BE2C (cell line): Measurements from ENCODE around the gene DENND2A.

Experiments
- DNase-seq: peaks from one replicate; pipeline ENCODE4 v3.0.0-alpha.2; 2020
- H3K27me3 ChIP-seq: fragments of 250-450 bp; sonication (Bioruptor Pico); 2 replicates; pipeline ENCODE4 v1.5.1; 2020; ENCODE audit warnings: mild to moderate bottlenecking
- H3K36me3 ChIP-seq: fragments of 250-450 bp; sonication (Bioruptor Pico); 2 replicates; pipeline ENCODE4 v1.5.1; 2020; ENCODE audit warnings: mild to moderate bottlenecking
- H3K4me1 ChIP-seq: fragments of 250-450 bp; sonication (Bioruptor Pico); 2 replicates; pipeline ENCODE4 v1.5.1; 2020
- H3K4me3 ChIP-seq: 2 replicates; pipeline ENCODE4 v1.5.1; 2011; ENCODE audit warnings: low read depth, low read length
- H3K9me3 ChIP-seq: fragments of 250-450 bp; sonication (Bioruptor Pico); 2 replicates; pipeline ENCODE4 v1.5.1; 2020
- TF ChIP-seq, protein P1 (sequence below): IDR thresholded peaks from 2 replicates; pipeline ENCODE4 v1.5.1; 2012; ENCODE audit warnings: mild to moderate bottlenecking, low read depth, low read length

Gene DENND2A

DNA sequence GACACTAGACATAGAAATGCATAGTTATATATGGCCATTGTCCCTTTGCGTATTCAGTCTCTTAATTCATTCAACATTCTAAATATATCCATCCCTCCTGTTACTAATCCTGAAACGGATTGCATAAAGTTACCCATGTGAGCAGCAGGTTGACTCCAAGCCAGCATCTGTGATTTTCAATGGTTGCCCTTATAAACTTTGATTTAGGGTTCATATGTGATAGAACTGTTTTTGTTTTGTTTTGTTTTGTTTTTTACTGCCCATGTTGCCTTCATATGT is 13.4 kb upstream of the DENND2A start:
- TF ChIP-seq, protein P1, sequence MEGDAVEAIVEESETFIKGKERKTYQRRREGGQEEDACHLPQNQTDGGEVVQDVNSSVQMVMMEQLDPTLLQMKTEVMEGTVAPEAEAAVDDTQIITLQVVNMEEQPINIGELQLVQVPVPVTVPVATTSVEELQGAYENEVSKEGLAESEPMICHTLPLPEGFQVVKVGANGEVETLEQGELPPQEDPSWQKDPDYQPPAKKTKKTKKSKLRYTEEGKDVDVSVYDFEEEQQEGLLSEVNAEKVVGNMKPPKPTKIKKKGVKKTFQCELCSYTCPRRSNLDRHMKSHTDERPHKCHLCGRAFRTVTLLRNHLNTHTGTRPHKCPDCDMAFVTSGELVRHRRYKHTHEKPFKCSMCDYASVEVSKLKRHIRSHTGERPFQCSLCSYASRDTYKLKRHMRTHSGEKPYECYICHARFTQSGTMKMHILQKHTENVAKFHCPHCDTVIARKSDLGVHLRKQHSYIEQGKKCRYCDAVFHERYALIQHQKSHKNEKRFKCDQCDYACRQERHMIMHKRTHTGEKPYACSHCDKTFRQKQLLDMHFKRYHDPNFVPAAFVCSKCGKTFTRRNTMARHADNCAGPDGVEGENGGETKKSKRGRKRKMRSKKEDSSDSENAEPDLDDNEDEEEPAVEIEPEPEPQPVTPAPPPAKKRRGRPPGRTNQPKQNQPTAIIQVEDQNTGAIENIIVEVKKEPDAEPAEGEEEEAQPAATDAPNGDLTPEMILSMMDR: no peak
- H3K4me1 ChIP-seq: no peaks in the 10 kb centered on the region; the same call in 1 of the 2 replicates
- no peaks in the 10 kb centered on the region for H3K27me3 ChIP-seq

GRCh38 chr7:140653319-140654108 is 12.9 kb upstream of the DENND2A start:
- peak; percentile 81 for DNase-seq
- H3K27me3 ChIP-seq: no peaks in the 10 kb centered on the region

More for the DNA sequence above, 13.4 kb upstream of the DENND2A start:
- no peak for DNase-seq
- Histone ChIP-seq H3K9me3 (no peaks in the 10 kb centered on the region), H3K36me3 (no peaks in the 10 kb centered on the region), H3K4me3 (no peak overlapping the region)

GRCh38 chr7:140650367-140650766 is 9.8 kb upstream of the DENND2A start:
- Histone ChIP-seq H3K9me3 (no peaks in the 10 kb centered on the region), H3K4me1 (peaks cover 7% of the 10 kb centered on the region), H3K4me3 (no peak overlapping the region), H3K36me3 (no peaks in the 10 kb centered on the region), H3K27me3 (no peaks in the 10 kb centered on the region)
- no peak for DNase-seq
- TF ChIP-seq, protein P1: no peak

More at GRCh38 chr7:140653319-140654108, 12.9 kb upstream of the DENND2A start:
- Histone ChIP-seq H3K36me3 (no peaks in the 10 kb centered on the region), H3K4me3 (no peak overlapping the region), H3K9me3 (no peaks in the 10 kb centered on the region), H3K4me1 (no peaks in the 10 kb centered on the region; the same call in 1 of the 2 replicates)
- TF ChIP-seq, protein P1: peak; percentile 94

DNA sequence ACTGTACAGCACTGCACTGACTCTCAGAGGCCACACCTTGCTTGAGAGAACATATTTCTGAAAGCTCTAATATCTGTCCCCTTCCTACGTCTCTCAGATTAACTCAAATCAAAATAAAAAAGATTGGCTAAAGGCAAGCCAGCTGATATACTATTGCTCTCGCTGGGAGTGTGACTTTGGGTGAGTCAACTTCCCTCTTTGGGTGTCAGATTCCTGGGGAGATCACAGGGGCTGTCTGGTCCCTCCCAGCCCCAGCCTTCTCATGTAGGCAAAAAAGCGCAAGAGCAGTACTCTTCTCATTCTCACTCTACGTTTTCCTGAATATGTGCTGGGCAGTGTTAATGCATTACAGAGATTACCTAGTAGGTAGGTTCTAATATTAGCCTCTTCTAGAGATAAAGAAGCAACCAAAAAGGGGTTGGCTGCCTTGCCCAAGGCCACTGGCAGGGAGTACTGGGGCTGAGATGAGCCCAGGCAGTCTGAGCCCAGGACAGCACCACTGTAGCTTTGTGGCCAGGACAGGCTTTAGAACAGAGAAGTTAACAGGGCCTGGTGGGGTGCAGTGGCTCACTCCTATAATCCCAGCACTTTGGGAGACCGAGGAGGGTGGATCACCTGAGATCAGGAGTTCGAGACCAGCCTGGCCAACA is 9.1 kb upstream of the DENND2A start:
- H3K9me3 ChIP-seq: no peaks in the 10 kb centered on the region
- no peak for DNase-seq
- no peak overlapping the region for H3K4me3 ChIP-seq
- H3K4me1 ChIP-seq: peaks cover 7% of the 10 kb centered on the region
- TF ChIP-seq, protein P1: no peak
- H3K36me3 ChIP-seq: no peaks in the 10 kb centered on the region
- H3K27me3 ChIP-seq: no peaks in the 10 kb centered on the region

DNA sequence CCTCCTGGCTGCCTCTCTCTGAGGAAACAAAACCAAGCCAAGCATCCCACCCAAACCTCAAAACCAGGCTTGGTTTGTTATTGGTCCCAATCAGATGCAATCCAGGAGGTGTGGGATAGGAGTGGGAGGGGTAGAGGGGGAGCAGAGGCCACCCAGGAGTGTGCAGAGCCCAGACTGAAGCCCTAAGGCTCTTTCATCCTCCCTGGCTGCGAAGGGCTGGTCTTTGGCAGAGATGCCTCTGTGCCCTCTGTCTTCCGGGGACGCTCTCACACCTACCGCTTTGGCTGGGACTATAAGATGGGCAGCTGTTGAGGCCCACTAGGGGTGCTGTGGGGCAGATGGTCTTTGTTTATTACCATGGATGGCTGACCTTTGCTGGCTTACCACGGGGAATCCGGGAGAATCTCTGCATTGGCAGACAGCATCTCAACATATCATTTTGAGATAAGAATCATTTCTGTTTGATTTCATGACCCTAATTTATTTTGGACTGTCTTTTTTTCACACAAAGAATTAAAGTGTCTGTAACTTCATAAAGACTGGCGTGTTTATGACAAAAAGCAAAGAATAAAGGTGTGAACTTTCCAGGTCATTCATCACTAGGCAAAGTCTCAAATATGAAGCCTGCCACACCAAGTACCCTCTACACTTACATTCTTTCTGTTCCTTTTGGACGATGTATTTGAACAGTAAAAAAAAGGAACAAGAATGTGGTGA is 6.5 kb upstream of the DENND2A start:
- TF ChIP-seq, protein P1: peak; percentile 87
- Histone ChIP-seq H3K9me3 (no peaks in the 10 kb centered on the region), H3K4me3 (no peak overlapping the region), H3K4me1 (peaks cover 7% of the 10 kb centered on the region), H3K27me3 (no peaks in the 10 kb centered on the region), H3K36me3 (no peaks in the 10 kb centered on the region)
- DNase-seq: peak; percentile 77
